ENCODE data around the gene PHYH. TPM values are rescaled to one million over a fixed set of nuclear protein-coding genes. Genes with fewer than 3 reads are reported as not detected.
"Not testable (repeated sequence)": the region's sequence is repeated elsewhere in the genome, so short reads cannot be mapped to it uniquely, and the experiment has no call there.

Gene PHYH
- total RNA-seq, 1 experiment from 2014 or later = 48.4 TPM

GRCh38 chr10:13271552-13272163, 28.2 kb downstream of the PHYH start:
- DNase-seq (ENCODE audit: low read depth) = no peak

GRCh38 chr10:13270877-13271551, 28.9 kb downstream of the PHYH start:
- DNase-seq (ENCODE audit: low read depth) = peak; percentile 53

DNA sequence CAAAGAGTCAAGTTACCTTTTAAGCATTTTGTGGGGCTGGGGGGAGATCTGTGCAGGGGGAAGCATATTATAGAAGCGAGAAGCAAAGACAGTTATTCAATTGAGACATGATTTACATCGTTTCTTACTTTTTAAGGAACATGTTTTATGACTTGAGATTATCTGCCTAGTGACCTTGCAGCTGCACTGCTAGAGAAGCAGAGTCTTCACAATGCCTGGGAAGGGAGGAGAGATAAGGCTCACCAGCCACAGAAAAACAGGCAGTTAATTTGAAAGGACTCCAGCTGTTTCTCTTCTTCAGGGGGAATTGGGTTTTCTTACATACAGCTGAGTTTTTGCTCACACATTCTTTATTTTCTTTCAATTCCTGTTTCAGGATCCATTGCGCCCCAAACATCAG, 31.0 kb downstream of the PHYH start:
- peak; percentile 6 for DNase-seq (ENCODE audit: low read depth)

GRCh38 chr10:13268310-13268709, 31.6 kb downstream of the PHYH start:
- no peak for DNase-seq (ENCODE audit: low read depth)

- no peak for DNase-seq (ENCODE audit: low read depth)
Measured at GRCh38 chr10:13263591-13263990, 36.3 kb downstream of the PHYH start.

- no peak for DNase-seq (ENCODE audit: low read depth)
Measured at GRCh38 chr10:13262433-13262832, 37.4 kb downstream of the PHYH start.

- no peak for DNase-seq (ENCODE audit: low read depth)
Measured at GRCh38 chr10:13257621-13258140, 42.2 kb downstream of the PHYH start.

DNA sequence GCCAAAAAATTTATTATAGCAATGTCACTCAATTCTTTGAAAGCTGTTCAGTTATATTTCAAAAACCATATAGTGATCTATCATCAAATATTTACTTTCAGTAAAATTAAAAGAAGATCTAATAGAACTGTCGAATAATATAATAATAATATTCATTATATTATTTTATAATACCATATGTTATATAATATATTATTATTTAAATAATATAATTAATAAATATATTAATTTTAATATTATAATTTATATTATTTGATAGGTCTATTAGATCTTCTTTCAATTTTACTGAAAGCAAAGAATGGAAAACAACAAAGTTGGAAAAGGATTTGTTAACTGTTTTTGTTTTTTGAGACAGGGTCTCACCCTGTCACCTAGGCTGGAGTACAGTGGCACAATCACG, 43.2 kb downstream of the PHYH start:
- DNase-seq (ENCODE audit: low read depth) = no peak

- DNase-seq (ENCODE audit: low read depth) = no peak
Measured at GRCh38 chr10:13253726-13254125, 46.1 kb downstream of the PHYH start.

DNA sequence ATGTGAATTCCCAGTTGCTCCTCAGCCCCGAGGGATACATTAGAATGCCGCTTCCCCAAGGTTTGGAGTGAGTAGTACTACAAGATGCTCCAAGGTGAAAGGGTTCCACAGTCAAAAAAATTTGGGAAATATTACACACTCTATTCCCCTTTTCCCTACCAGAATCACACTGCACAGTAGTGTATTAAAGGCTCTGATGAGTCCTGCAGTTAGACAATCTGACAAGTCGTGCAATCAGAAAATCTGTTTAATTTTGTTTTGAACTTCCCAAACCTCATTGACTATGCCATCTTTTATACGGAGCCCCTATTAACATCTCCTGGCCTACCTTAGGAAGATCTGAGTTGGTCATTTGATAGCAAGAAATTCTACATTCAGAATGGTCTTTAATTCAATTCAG, 52.1 kb downstream of the PHYH start:
- no peak for DNase-seq (ENCODE audit: low read depth)

GRCh38 chr10:13247246-13247645, 52.6 kb downstream of the PHYH start:
- DNase-seq (ENCODE audit: low read depth) = no peak

- not testable (repeated sequence) for DNase-seq (ENCODE audit: low read depth)
Measured at GRCh38 chr10:13242260-13242659, 57.6 kb downstream of the PHYH start.

GRCh38 chr10:13241613-13242012, 58.3 kb downstream of the PHYH start:
- DNase-seq (ENCODE audit: low read depth) = no peak

- no peak for DNase-seq (ENCODE audit: low read depth)
Measured at GRCh38 chr10:13239923-13240322, 59.9 kb downstream of the PHYH start.

GRCh38 chr10:13238271-13239077, 61.4 kb downstream of the PHYH start:
- DNase-seq (ENCODE audit: low read depth) = no peak

GRCh38 chr10:13236638-13237037, 63.2 kb downstream of the PHYH start:
- no peak for DNase-seq (ENCODE audit: low read depth)

GRCh38 chr10:13234736-13235135, 65.1 kb downstream of the PHYH start:
- not testable (repeated sequence) for DNase-seq (ENCODE audit: low read depth)

DNA sequence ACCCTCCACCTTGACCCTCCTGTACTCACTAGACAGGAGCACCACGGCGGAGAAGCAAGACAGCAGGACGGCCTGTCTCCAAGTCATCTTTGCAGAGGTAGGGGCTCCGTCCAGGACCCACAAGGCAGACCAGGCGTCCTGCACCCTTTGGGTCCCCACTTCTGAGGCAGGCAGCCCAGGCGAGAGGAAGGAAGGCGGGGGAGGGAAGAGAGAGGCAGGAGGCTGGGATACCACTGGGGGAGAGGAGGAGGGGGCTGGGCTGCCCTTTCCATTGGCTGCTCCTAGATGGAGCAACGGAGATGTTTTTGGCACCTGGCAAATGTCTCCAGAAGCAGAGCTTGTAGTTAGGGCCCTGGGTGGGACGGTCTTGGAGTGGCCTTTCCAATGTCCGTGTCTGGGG, 65.7 kb downstream of the PHYH start, which contains the start of gene UCMA:
TSS of gene UCMA (minus strand) at position 203 of the 400 bp plus-strand sequence. CDS start at position 87, 116 bp downstream.
- no peak for DNase-seq (ENCODE audit: low read depth)

GRCh38 chr10:13233358-13233757, 66.5 kb downstream of the PHYH start:
- DNase-seq (ENCODE audit: low read depth) = no peak

GRCh38 chr10:13231808-13232207, 68.1 kb downstream of the PHYH start:
- DNase-seq (ENCODE audit: low read depth) = no peak

GRCh38 chr10:13231190-13231589, 68.7 kb downstream of the PHYH start:
- DNase-seq (ENCODE audit: low read depth) = no peak
